B cell (primary cell): ENCODE measurements around the gene CACUL1. TPM values are rescaled to one million over a fixed set of nuclear protein-coding genes. Genes with fewer than 3 reads are reported as not detected.

ENCODE experiments used
- ATAC-seq: fragments of 200-7000 bp; cut with Tn5 transposase; one replicate; pipeline ENCODE4 v1.10.0; 2021; ENCODE audit warnings: low read depth, mild to moderate bottlenecking, moderate number of reproducible peaks, moderate library complexity
- CTCF ChIA-PET: fragments of 350-600 bp; sonication (Branson Sonifier 250); formaldehyde crosslinking; loops from one replicate; lab custom pipeline; 2021; ENCODE audit warnings: antibody characterized with exemption, inconsistent platforms; lab: Charles Lee
- POLR2A ChIA-PET: fragments of 350-600 bp; sonication (Branson Sonifier 250); formaldehyde crosslinking; loops from one replicate; lab custom pipeline; 2021; ENCODE audit warnings: antibody characterized with exemption; lab: Charles Lee
- DNase-seq: peaks from one replicate; pipeline ENCODE4 v3.0.0; 2013
- H2AFZ ChIP-seq: 2 replicates; pipeline ENCODE4 v1.6.1; 2012; ENCODE audit warnings: mild to moderate bottlenecking, low read depth, low read length; ENCODE audit not compliant: insufficient read depth, poor library complexity, severe bottlenecking
- H3K27ac ChIP-seq, 2 donors: 1 replicate in 1 of 2; 2 replicates in 1 of 2; pipeline ENCODE4 v1.5.1; 2012 to 2013; ENCODE audit warnings: low read length in 2 of 2, mild to moderate bottlenecking in 2 of 2, moderate library complexity in 1 of 2
- H3K27me3 ChIP-seq, 4 experiments: fragments of 200-600 bp in 1 of 4; sonication (generic) in 1 of 4; replicated peaks in 1 of 4; 1 replicate in 2 of 4; 2 replicates in 2 of 4; pipeline versions ENCODE4 v1.6.1 to v1.7.0; 2013 to 2016; ENCODE audit warnings: low read length in 3 of 4, mild to moderate bottlenecking in 2 of 4, mixed read lengths in 1 of 4, moderate library complexity in 1 of 4; ENCODE audit not compliant: insufficient read depth in 4 of 4, control insufficient read depth in 3 of 4; ENCODE audit errors: control extremely low read depth in 1 of 4
- H3K36me3 ChIP-seq, 2 experiments: replicated peaks in 1 of 2; 1 replicate in 1 of 2; 2 replicates in 1 of 2; pipeline versions ENCODE4 v1.6.1 to v1.7.1; 2013; ENCODE audit warnings: low read length in 1 of 2; ENCODE audit not compliant: insufficient read depth in 2 of 2, control insufficient read depth in 1 of 2; ENCODE audit errors: control extremely low read depth in 1 of 2, extremely low read depth in 1 of 2
- H3K4me1 ChIP-seq, 2 donors: fragments of 200-600 bp in 1 of 2; sonication (generic) in 1 of 2; 1 replicate in 1 of 2; 2 replicates in 1 of 2; pipeline versions ENCODE4 v1.5.1 to v1.6.1; 2013 to 2017; ENCODE audit warnings: low read length in 2 of 2; ENCODE audit not compliant: control insufficient read depth in 2 of 2, insufficient read depth in 2 of 2
- H3K4me2 ChIP-seq: replicated peaks from 2 replicates; pipeline ENCODE3; 2012; ENCODE audit warnings: mild to moderate bottlenecking, low read depth, low read length; ENCODE audit not compliant: poor library complexity, severe bottlenecking
- H3K4me3 ChIP-seq, 5 experiments: fragments of 200-600 bp in 1 of 5; sonication (generic) in 1 of 5; 1 replicate in 3 of 5; 2 replicates in 2 of 5; pipeline versions ENCODE4 v1.5.1 to v1.7.0; 2011 to 2016; ENCODE audit warnings: low read length in 4 of 5, mild to moderate bottlenecking in 4 of 5, low read depth in 2 of 5, control low read depth in 1 of 5, moderate library complexity in 1 of 5; ENCODE audit not compliant: insufficient read depth in 1 of 5; ENCODE audit errors: control extremely low read depth in 1 of 5, extremely low read depth in 1 of 5
- H3K79me2 ChIP-seq: fragments of 200-600 bp; sonication (generic); one replicate; pipeline ENCODE4 v1.6.0; 2016; ENCODE audit warnings: low read length; ENCODE audit not compliant: control insufficient read depth, insufficient read depth
- H3K9ac ChIP-seq: fragments of 200-600 bp; sonication (generic); 2 replicates; pipeline ENCODE4 v1.6.1; 2017; ENCODE audit warnings: mild to moderate bottlenecking, low read length, moderate library complexity
- H3K9me3 ChIP-seq, 3 donors: one replicate each; pipeline versions ENCODE4 v1.6.1 to v1.7.1; 2013; ENCODE audit warnings: low read length in 2 of 3; ENCODE audit not compliant: control insufficient read depth in 2 of 3, insufficient read depth in 1 of 3; ENCODE audit errors: control extremely low read depth in 1 of 3
- H4K20me1 ChIP-seq: 2 replicates; pipeline ENCODE4 v1.6.0; 2012; ENCODE audit warnings: mild to moderate bottlenecking, low read length; ENCODE audit not compliant: insufficient read depth, control insufficient read depth, poor library complexity, severe bottlenecking
- H3K27ac Mint-ChIP-seq: one replicate; pipeline ENCODE4 v1.8.0; 2021; ENCODE audit warnings: mixed read lengths
- H3K27me3 Mint-ChIP-seq: one replicate; pipeline ENCODE4 v1.8.0; 2021; ENCODE audit warnings: mixed read lengths
- H3K4me1 Mint-ChIP-seq: one replicate; pipeline ENCODE4 v1.8.0; 2021; ENCODE audit warnings: mixed read lengths
- H3K4me3 Mint-ChIP-seq: one replicate; pipeline ENCODE4 v1.8.0; 2021; ENCODE audit warnings: mixed read lengths
- H3K9me3 Mint-ChIP-seq: one replicate; pipeline ENCODE4 v1.8.0; 2022; ENCODE audit warnings: mixed read lengths; ENCODE audit not compliant: insufficient read depth
- CTCF ChIP-seq: fragments of 200-600 bp; IDR thresholded peaks from one replicate; pipeline ENCODE4 v1.8.0; 2022; ENCODE audit warnings: antibody characterized with exemption, mild to moderate bottlenecking
- EZH2 ChIP-seq: IDR thresholded peaks from 2 replicates; pipeline ENCODE4 v1.6.1; 2012; ENCODE audit warnings: borderline replicate concordance, low read depth, mild to moderate bottlenecking, moderate library complexity, low read length; ENCODE audit not compliant: insufficient read depth, poor library complexity, severe bottlenecking
- WGBS: methylation state at CpG from one replicate; pipeline ENCODE4 v1.1.5; 2013; ENCODE audit warnings: missing lambda C conversion rate; ENCODE audit not compliant: insufficient coverage; 5-methylcytosine and 5-hydroxymethylcytosine counted together
- intact Hi-C: fragments of 100-400 bp; cut with micrococcal nuclease; formaldehyde crosslinking; loops from one replicate; pipeline ENCODE4 v1.10.0; 2022
- polyA plus RNA-seq: library from polyadenylated mRNA; depleted of rRNA; stranded (reverse); fragments of >200 nt; gene quantifications from 2 replicates; pipeline ENCODE4 v1.2.3, GENCODE V29; 2012
- total RNA-seq, 2 donors: library from RNA; stranded (reverse); fragments of 120-200 nt in 1 of 2; gene quantifications; 1 replicate in 1 of 2; 2 replicates in 1 of 2; pipeline versions ENCODE4 v1.2.3 to v1.2.4, GENCODE V29; 2013 to 2022

CACUL1 gene
- total and polyA plus RNA-seq, 2 donors (not counting 1 experiment from before 2014, with no cell fraction given) = 7.4 to 39.5 TPM

DNA sequence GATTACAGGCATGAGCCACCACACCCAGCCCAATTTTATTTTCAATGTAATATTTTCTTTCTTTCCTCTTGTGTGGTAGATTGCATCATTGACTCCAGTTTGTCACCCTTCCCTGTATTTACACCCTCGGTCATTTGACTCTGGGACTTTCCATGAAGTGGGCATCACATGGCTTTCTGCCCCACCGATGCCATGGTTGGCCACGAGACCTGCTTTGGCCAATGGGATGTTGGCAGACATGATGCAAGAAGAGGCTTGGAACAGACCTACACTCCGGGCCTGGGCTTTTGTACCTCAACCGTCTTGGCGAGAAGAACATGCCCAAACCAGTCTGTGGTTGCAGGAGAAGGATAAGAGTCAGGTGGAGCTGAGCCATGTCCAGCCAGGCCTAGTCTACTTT is 38.8 kb upstream of the CACUL1 start:
- WGBS = 87% methylated on average over 4 of the region's 6 CpGs
- Histone ChIP-seq H3K4me1 (no peaks in the 10 kb centered on the region), H3K4me3 (no peak overlapping the region), H3K36me3 (no peaks in the 10 kb centered on the region), H3K27ac (no peak overlapping the region), H3K9ac (no peak overlapping the region), H2AFZ (no peak overlapping the region), H4K20me1 (no peaks in the 10 kb centered on the region), H3K4me2 (no peak overlapping the region), H3K9me3 (peaks cover 0 to 11% (median 0%) of the 10 kb centered on the region in 3 donors), H3K79me2 (no peaks in the 10 kb centered on the region), H3K27me3 (peaks cover 0 to 7% (median 0%) of the 10 kb centered on the region in 4 experiments)
- Mint-ChIP-seq H3K9me3 (no peaks in the 10 kb centered on the region), H3K27me3 (peaks cover 29% of the 10 kb centered on the region), H3K4me3 (no peak overlapping the region), H3K27ac (no peak overlapping the region), H3K4me1 (no peaks in the 10 kb centered on the region)
- DNase-seq (no peak), ATAC-seq (no peak)
- ChIA-PET CTCF (no interaction called here), POLR2A (no interaction called here)
- TF ChIP-seq EZH2 (no peak), CTCF (no peak)
- intact Hi-C loops = no loop called here

- Histone ChIP-seq H3K9ac (no peak overlapping the region), H3K36me3 (no peaks in the 10 kb centered on the region), H3K4me2 (no peak overlapping the region), H3K9me3 (peaks cover 0 to 11% (median 0%) of the 10 kb centered on the region in 3 donors), H3K27ac (no peak overlapping the region), H2AFZ (no peak overlapping the region), H4K20me1 (no peaks in the 10 kb centered on the region), H3K4me1 (no peaks in the 10 kb centered on the region), H3K27me3 (peaks cover 0 to 7% (median 0%) of the 10 kb centered on the region in 4 experiments), H3K4me3 (no peak overlapping the region), H3K79me2 (no peaks in the 10 kb centered on the region)
- WGBS = 40% methylated on average over 1 of the region's 1 CpG
- ATAC-seq = no peak
- Mint-ChIP-seq H3K27me3 (peaks cover 32% of the 10 kb centered on the region), H3K27ac (no peak overlapping the region), H3K4me1 (no peaks in the 10 kb centered on the region), H3K9me3 (no peaks in the 10 kb centered on the region), H3K4me3 (no peak overlapping the region)
- no peak for DNase-seq
- CTCF ChIA-PET = no interaction called here
- intact Hi-C loops = no loop called here
- TF ChIP-seq CTCF (no peak), EZH2 (no peak)
- POLR2A ChIA-PET = no interaction called here
Observed at GRCh38 chr10:118792526-118792925, 37.8 kb upstream of the CACUL1 start.
